ENCODE results near the gene FRMPD1.

Gene FRMPD1

DNA sequence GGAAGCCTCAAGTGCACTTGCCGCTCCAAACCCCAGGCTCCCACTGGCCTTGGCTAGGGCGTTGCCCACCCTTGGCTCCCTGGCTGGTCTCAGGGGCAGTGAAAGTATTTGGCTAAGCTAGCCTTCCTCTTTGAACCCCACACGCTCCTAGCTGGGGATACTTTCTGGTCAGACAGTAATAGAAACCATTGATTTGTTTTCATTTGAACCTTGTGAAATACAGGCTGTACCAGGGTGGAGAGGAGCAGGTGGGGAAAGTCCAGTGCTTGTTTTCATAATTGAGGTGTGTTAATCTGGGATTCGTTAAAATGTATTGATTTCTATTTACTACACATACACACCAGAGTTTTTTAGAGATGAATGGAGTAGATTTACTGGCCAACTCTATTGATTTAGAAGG, 57.0 kb downstream of the FRMPD1 start:
- H3K27me3 ChIP-seq (replicated peaks; ENCODE audit: control insufficient read depth, insufficient read depth, low read length), result no peaks in the 10 kb centered on the region
- H3K36me3 ChIP-seq (ENCODE audit: control insufficient read depth, insufficient read depth, low read length), result no peaks in the 10 kb centered on the region
- TF ChIP-seq, protein P1, sequence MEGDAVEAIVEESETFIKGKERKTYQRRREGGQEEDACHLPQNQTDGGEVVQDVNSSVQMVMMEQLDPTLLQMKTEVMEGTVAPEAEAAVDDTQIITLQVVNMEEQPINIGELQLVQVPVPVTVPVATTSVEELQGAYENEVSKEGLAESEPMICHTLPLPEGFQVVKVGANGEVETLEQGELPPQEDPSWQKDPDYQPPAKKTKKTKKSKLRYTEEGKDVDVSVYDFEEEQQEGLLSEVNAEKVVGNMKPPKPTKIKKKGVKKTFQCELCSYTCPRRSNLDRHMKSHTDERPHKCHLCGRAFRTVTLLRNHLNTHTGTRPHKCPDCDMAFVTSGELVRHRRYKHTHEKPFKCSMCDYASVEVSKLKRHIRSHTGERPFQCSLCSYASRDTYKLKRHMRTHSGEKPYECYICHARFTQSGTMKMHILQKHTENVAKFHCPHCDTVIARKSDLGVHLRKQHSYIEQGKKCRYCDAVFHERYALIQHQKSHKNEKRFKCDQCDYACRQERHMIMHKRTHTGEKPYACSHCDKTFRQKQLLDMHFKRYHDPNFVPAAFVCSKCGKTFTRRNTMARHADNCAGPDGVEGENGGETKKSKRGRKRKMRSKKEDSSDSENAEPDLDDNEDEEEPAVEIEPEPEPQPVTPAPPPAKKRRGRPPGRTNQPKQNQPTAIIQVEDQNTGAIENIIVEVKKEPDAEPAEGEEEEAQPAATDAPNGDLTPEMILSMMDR (IDR thresholded peaks at IDR 0.05; ENCODE audit: insufficient read depth, low read length, poor library complexity, severe bottlenecking), result no peak
- no peak overlapping the region for H3K4me3 ChIP-seq (replicated peaks; ENCODE audit: low read depth, low read length)
- no peak for DNase-seq (ENCODE audit: extremely low read depth, insufficient read length)

DNA sequence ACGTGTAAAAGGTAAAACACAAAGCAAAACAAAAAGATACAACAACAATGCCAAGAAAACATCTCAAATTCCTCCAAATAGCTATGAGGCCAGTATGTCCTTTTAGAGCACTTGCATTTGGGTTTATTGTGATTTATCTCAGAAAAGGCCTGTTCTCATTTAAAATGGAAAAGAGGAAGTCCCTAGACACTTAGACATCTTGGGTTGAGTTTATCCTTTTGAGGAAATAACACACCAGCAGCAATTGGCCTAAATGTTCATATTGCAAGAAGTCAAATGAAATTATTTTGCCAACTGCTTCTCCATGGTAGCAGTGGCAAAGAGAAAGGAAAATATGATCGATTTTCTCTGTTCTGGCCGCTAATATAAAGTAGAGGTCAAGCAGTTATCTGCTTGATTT, 59.3 kb downstream of the FRMPD1 start:
- TF ChIP-seq, protein P1 (IDR thresholded peaks at IDR 0.05; ENCODE audit: insufficient read depth, low read length, poor library complexity, severe bottlenecking), result no peak
- H3K36me3 ChIP-seq (ENCODE audit: control insufficient read depth, insufficient read depth, low read length), result no peaks in the 10 kb centered on the region
- DNase-seq (ENCODE audit: extremely low read depth, insufficient read length), result no peak
- H3K4me3 ChIP-seq (replicated peaks; ENCODE audit: low read depth, low read length), result no peak overlapping the region
- H3K27me3 ChIP-seq (replicated peaks; ENCODE audit: control insufficient read depth, insufficient read depth, low read length), result no peaks in the 10 kb centered on the region

DNA sequence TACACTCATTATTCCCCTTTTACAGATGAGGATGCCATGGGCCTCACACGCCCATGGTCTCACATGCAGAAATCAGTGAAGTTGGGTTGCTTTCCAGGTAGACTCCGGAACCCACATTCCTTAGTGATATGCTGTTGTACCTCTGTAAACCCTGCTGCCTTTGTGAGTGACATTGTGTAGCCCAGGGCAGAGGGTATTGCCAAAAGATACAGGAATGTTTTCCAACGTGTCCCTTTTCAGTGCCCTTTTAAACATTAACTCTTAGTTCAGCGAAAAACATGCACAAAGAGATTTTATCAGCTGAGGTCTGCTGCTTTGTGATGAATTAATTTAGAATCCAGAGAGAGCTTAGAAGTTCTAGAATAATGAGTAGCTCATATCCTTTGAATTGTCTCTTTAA, 64.5 kb downstream of the FRMPD1 start:
- TF ChIP-seq, protein P1 (IDR thresholded peaks at IDR 0.05; ENCODE audit: insufficient read depth, low read length, poor library complexity, severe bottlenecking), result no peak
- DNase-seq (ENCODE audit: extremely low read depth, insufficient read length), result no peak
- Histone ChIP-seq H3K4me3 (replicated peaks; ENCODE audit: low read depth, low read length) (no peak overlapping the region), H3K27me3 (replicated peaks; ENCODE audit: control insufficient read depth, insufficient read depth, low read length) (no peaks in the 10 kb centered on the region; the same call in 1 of the 2 replicates), H3K36me3 (ENCODE audit: control insufficient read depth, insufficient read depth, low read length) (no peaks in the 10 kb centered on the region)

DNA sequence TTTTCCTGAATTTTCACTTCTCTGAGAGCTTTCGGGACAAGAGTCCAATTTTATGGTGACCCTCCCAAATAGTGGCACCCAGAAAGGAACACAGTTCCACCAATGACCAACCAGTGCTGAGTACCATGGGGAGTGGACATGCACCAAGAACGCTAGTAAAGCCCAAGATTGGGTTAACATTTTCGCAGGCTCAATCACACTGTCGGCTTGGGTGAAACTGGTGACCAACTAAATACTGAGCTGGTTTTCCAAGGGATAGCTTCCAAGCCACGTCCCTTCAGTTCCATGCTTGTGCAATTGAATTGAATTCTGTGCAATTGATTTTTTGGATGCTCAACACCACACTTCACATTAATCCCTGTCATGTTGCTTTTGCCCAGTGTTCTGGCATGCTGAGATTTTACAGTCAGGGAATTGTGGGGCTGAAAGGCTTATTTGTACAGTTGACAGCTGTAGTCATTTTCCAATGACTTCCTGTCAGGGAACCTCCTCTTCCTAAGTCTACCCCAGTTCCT, 65.3 kb downstream of the FRMPD1 start:
- H3K36me3 ChIP-seq (ENCODE audit: control insufficient read depth, insufficient read depth, low read length), result no peaks in the 10 kb centered on the region
- no peak for DNase-seq (ENCODE audit: extremely low read depth, insufficient read length)
- TF ChIP-seq, protein P1 (IDR thresholded peaks at IDR 0.05; ENCODE audit: insufficient read depth, low read length, poor library complexity, severe bottlenecking), result no peak
- no peak overlapping the region for H3K4me3 ChIP-seq (replicated peaks; ENCODE audit: low read depth, low read length)
- no peaks in the 10 kb centered on the region; the same call in 1 of the 2 replicates for H3K27me3 ChIP-seq (replicated peaks; ENCODE audit: control insufficient read depth, insufficient read depth, low read length)

DNA sequence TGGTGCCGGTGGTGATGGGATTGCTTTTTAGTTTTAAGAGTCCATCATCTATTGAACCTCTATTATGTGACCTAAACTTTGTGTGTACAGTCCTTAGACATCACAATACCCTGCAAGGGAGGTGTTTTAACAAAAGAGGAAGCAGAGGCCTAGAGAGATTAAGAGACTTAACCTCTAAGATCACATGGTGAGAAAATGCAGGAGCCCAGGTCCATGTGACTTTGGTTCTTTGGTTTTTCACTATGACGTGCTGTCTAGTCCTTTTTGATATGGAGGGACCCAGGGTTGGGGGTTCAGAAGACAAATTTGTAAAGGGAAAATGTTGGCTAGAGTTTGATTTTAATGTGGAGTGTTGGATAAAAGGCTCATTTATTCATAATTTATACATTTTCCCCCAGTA, 68.8 kb downstream of the FRMPD1 start:
- H3K4me3 ChIP-seq (replicated peaks; ENCODE audit: low read depth, low read length), result no peak overlapping the region
- no peak for DNase-seq (ENCODE audit: extremely low read depth, insufficient read length)
- TF ChIP-seq, protein P1 (IDR thresholded peaks at IDR 0.05; ENCODE audit: insufficient read depth, low read length, poor library complexity, severe bottlenecking), result no peak
- H3K36me3 ChIP-seq (ENCODE audit: control insufficient read depth, insufficient read depth, low read length), result no peaks in the 10 kb centered on the region
- H3K27me3 ChIP-seq (replicated peaks; ENCODE audit: control insufficient read depth, insufficient read depth, low read length), result no peaks in the 10 kb centered on the region; the same call in 1 of the 2 replicates

DNA sequence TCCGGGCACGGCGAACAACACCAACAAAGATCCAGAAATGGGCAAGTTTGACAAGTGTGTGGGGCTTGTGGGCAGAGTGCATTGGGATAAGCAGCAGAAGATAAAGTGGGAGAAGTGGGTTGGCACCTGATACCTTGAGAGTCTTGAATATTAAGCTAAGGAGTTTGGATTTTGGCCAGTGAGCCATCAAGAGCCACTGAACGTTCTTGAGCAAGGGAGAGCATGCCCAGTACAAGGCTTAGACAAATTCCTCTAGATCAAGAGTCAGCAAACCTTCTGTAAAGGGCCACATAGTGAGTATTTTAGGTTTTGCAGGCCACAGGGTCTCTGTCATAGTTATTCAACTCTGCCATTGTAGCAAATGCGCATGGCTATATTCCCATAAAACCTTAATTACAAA, 76.3 kb downstream of the FRMPD1 start:
- H3K36me3 ChIP-seq (ENCODE audit: control insufficient read depth, insufficient read depth, low read length), result no peaks in the 10 kb centered on the region
- H3K4me3 ChIP-seq (replicated peaks; ENCODE audit: low read depth, low read length), result no peak overlapping the region
- H3K27me3 ChIP-seq (replicated peaks; ENCODE audit: control insufficient read depth, insufficient read depth, low read length), result no peaks in the 10 kb centered on the region
- TF ChIP-seq, protein P1 (IDR thresholded peaks at IDR 0.05; ENCODE audit: insufficient read depth, low read length, poor library complexity, severe bottlenecking), result no peak
- no peak for DNase-seq (ENCODE audit: extremely low read depth, insufficient read length)
